ENCODE measurements around the gene PIEZO2. TPM values are rescaled to one million over a fixed set of nuclear protein-coding genes. Genes with fewer than 3 reads are reported as not detected.
"Not testable (repeated sequence)": the region's sequence is repeated elsewhere in the genome, so short reads cannot be mapped to it uniquely, and the experiment has no call there.

The PIEZO2 gene
- total RNA-seq, 2 experiments from 2014 or later: not detected

DNA sequence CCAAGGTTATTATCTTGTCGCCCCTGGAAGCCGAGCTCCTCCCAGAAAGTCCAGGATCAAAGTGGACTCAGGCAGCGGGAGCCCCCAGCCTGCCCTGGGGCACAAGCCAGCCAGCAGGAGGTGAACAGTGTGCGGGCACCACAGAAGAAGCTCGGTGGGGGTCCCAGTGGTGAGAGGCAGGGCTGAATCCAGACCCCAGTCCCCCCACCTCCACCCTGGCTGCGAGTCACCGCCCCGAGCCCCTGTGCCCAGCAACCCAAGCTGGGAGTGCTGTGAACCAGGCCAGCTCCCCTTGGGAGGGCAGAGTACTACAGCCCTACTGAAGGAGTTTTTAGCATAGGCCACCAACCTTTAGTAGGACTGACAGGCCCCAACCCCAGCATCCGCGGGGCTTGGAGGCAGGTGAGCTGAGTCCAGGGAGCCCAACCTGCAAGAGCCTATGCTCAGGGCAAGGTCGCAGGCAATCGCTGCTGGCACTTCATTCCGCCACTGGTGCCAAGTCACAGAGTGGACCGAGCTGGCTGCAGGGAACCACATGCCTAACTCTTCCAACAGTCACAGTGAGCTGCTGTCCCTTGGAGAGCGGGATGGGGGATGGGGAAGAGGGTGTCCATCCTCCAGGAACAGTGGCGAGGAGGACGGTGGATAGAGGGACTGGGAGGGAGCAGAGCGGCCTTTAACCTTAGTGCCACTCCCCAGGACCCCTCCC, 3.0 kb downstream of the PIEZO2 start:
- DNase-seq (no peak), ATAC-seq (no peak)
- no peaks in the 10 kb centered on the region for H3K36me3 Mint-ChIP-seq
- H3K27ac Mint-ChIP-seq: no peak overlapping the region
- no peak overlapping the region for H3K4me3 Mint-ChIP-seq
- CTCF ChIA-PET: no interaction called here
- peaks cover 37% of the 10 kb centered on the region for H3K27me3 Mint-ChIP-seq
- no peaks in the 10 kb centered on the region for H3K9me3 Mint-ChIP-seq (ENCODE audit: low read depth)
- no peaks in the 10 kb centered on the region for H3K4me1 Mint-ChIP-seq

DNA sequence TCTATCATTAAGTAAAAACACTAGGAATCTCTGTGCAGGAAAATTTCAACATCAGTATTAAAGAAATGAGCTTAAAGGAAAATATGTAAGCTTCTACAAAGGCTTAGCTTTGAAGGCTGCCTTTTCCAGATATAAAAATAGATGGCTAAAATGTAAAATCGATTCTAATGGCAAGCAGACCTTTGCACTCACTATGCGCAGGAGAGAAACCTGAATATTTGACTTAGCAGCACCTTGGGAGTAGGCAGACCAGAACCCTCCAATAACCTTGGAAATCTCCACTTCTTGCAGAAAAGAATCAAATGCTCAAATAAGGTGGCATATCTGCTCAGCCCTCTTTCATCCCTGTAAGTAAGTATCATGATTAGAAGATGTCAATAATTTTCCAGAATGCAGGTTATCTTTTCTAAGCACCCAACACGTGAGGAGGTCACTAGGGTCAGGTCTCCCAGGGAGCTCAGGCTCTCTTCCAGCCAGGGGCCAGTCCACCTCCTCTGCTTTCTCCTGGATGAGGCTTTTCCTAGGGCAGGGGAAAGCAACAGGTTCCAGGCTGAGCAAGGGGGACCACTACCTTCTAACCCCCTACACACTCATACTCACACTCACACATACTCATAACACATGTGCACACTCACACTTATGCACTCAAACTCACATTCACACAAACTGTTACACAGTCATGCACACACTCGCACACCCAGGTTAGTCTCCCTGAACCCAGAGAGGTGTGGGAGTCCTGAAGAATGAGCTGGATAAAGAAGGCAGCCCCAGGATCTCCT, 3.8 kb downstream of the PIEZO2 start:
- CTCF ChIA-PET: no interaction called here
- no peak for DNase-seq
- no peak for ATAC-seq
- Mint-ChIP-seq H3K4me1 (no peaks in the 10 kb centered on the region), H3K27me3 (peaks cover 29% of the 10 kb centered on the region), H3K27ac (no peak overlapping the region), H3K36me3 (no peaks in the 10 kb centered on the region), H3K9me3 (ENCODE audit: low read depth) (no peaks in the 10 kb centered on the region), H3K4me3 (no peak overlapping the region)

DNA sequence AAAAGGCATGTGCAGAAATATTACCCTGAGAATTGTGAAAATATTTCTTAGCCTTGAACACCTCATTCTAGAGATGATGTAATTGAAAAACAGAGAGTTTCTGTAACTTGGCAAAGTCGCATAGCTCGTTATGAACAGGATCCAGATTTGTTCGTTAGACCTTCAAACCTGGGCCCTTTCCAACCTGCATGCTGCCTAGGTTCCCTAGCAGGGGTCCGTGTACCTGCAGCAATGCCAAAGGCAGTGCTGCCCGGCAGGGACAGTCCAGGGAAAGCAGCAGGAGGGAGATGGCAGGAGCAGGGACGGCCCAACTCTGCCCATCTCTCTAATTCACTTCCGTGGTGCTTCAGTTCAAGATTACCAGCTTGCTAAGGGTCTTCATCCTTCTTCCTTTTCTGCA, 12.0 kb downstream of the PIEZO2 start:
- Mint-ChIP-seq H3K4me3 (no peak overlapping the region), H3K4me1 (no peaks in the 10 kb centered on the region), H3K9me3 (ENCODE audit: low read depth) (no peaks in the 10 kb centered on the region), H3K27ac (no peak overlapping the region), H3K27me3 (no peaks in the 10 kb centered on the region), H3K36me3 (no peaks in the 10 kb centered on the region)
- CTCF ChIA-PET: no interaction called here
- DNase-seq: no peak
- ATAC-seq: no peak

DNA sequence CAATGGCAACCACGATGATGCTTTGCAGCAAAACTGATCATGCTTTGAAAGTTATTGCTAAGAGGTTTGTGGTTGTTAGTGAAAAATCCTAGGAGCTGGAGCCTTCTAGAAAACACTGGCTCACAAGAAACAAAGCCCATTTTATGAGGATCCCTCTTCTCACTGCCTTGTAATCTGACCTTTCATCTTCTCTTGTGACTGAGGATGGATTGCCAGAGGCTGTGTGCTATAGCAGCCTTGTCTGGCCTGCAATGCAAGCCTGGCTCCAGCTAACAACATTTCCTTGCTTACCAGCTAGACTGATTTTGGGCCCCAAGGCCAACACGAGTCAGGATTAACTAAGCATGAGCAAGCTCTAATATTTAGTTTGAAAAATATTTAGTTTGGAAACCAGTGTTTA, 13.1 kb downstream of the PIEZO2 start:
- H3K4me1 Mint-ChIP-seq: no peaks in the 10 kb centered on the region
- H3K36me3 Mint-ChIP-seq: no peaks in the 10 kb centered on the region
- no peaks in the 10 kb centered on the region for H3K27me3 Mint-ChIP-seq
- no peaks in the 10 kb centered on the region for H3K9me3 Mint-ChIP-seq (ENCODE audit: low read depth)
- no peak overlapping the region for H3K27ac Mint-ChIP-seq
- DNase-seq (no peak), ATAC-seq (no peak)
- CTCF ChIA-PET: no interaction called here
- H3K4me3 Mint-ChIP-seq: no peak overlapping the region

DNA sequence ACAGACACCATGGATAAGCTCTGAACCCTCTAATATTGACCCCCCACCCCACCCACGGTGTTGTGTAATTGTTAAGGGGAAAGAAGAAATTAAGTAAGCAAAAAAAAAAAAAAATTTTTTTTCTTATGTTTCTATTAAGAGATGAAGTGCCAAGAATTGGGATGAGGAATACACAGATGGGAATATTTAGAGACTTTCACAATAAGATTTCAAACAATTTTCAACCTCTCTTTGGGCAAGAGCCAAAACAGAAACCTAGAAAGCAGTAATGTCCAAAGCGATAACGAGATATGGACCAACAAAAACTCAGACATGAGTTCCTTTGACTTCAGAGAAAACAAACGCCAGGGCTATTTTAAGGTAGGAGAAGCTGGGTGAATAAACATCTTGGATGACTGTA, 14.4 kb downstream of the PIEZO2 start:
- CTCF ChIA-PET: no interaction called here
- no peaks in the 10 kb centered on the region for H3K4me1 Mint-ChIP-seq
- no peak overlapping the region for H3K4me3 Mint-ChIP-seq
- H3K36me3 Mint-ChIP-seq: no peaks in the 10 kb centered on the region
- H3K27me3 Mint-ChIP-seq: no peaks in the 10 kb centered on the region
- peaks cover 1% of the 10 kb centered on the region for H3K9me3 Mint-ChIP-seq (ENCODE audit: low read depth)
- DNase-seq: no peak
- ATAC-seq: no peak
- H3K27ac Mint-ChIP-seq: no peak overlapping the region

DNA sequence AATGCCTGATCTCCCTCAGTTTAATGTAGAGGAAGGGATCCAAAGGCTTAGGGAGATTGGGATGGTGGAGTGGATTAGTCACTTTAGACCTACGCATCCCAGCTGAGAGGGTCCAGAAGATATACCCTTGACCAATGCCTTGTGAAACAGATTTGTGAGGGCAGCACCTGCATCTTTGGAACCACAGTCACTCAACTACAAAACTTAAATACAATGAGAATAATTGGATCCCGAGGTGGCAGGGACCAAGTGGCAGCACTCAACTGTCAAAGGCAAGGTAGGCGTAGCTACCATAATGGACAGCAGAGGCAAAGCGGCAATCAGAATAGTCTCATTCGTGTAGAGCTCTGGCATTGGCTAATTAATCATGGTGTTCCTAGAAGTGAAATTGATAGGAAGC, 20.3 kb downstream of the PIEZO2 start:
- H3K4me1 Mint-ChIP-seq; H3K27ac Mint-ChIP-seq; CTCF ChIA-PET; H3K27me3 Mint-ChIP-seq; H3K4me3 Mint-ChIP-seq; H3K9me3 Mint-ChIP-seq (ENCODE audit: low read depth); DNase-seq; ATAC-seq; H3K36me3 Mint-ChIP-seq: not testable (repeated sequence)

DNA sequence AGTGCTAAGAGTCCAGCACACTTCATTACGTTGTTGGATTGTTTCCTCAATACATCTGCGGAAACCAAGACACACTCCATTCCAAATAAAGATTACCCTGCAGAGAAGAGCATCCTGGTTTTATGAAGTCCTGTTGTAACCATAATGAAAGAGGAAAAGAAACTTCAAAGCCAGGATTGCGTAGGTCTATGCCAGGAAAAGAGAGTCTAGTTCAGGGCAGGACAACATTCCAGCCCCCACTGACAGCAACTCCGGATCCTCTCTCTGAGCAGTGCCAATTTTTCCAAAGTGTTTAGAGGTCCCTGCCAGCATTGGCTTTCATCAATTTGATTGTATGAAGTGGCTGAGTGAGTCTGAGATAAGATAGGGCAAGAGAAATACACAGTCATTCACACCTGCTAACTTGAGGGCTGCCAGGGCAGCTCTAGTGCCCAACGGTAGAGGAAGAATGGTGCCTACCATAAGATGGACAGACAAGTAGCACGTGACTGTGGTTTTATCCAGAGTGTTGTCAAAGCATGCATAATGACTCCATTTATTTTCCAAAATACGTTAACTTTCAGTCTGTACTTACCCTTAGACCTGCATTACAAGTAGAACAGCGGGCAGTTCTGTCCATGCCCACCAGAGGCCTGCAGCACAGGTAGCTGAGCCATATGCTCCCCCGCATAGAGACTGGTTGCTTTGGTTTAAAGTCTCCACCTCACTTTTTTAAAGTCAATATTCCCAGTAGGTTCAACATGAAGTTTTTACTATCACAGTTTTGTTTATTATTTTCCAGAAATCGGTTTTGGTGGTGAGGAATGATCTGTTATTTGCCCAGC, 23.7 kb downstream of the PIEZO2 start:
- H3K36me3 Mint-ChIP-seq: no peaks in the 10 kb centered on the region

DNA sequence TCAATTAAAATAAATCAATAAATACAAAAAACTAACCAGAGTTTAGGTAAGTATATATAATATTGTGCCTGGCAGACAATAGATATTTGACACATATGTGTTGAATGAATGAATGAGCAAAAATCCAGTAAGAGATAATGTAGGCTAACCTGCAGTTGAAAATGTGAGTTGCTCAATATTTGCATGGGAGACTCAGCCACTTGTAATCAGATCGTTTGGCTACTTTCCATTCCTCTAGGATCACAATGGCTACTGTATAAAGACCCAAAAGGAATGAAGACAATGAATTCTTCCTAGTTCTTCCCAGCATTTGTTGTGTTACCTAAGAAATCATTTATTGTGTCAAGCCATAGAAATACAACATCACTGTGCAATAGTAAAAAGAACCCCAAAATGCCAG, 25.3 kb downstream of the PIEZO2 start:
- DNase-seq (no peak), ATAC-seq (no peak)
- H3K36me3 Mint-ChIP-seq: no peaks in the 10 kb centered on the region
- peaks cover 6% of the 10 kb centered on the region for H3K9me3 Mint-ChIP-seq (ENCODE audit: low read depth)
- no peak overlapping the region for H3K4me3 Mint-ChIP-seq
- H3K27me3 Mint-ChIP-seq: no peaks in the 10 kb centered on the region
- H3K27ac Mint-ChIP-seq: no peak overlapping the region
- no peaks in the 10 kb centered on the region for H3K4me1 Mint-ChIP-seq
- CTCF ChIA-PET: no interaction called here

More for the DNA sequence above, 23.7 kb downstream of the PIEZO2 start:
- DNase-seq (no peak), ATAC-seq (no peak)
- Mint-ChIP-seq H3K4me1 (no peaks in the 10 kb centered on the region), H3K27me3 (no peaks in the 10 kb centered on the region), H3K4me3 (no peak overlapping the region), H3K27ac (no peak overlapping the region), H3K9me3 (ENCODE audit: low read depth) (peaks cover 8% of the 10 kb centered on the region)
- CTCF ChIA-PET: no interaction called here

DNA sequence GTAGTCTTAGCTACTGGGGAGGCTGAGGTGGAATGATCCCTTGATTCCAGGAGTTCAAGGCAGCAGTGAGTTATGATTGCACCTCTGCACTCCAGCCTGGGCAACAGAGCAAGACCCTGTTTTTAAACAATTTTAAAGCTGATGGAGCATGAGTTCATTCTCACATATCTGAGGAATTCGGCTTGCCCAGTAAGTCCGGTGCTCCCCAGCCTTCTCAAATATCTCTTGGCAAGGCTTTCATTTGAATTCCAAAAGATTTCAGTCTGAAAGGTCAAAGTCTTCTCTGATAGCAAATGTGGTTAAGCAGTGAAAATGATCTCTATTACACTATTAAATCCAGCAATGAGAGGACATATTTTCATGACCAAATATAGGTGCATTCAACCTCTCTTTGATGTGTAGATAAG, 27.9 kb downstream of the PIEZO2 start:
- Mint-ChIP-seq H3K9me3 (ENCODE audit: low read depth) (no peaks in the 10 kb centered on the region), H3K36me3 (no peaks in the 10 kb centered on the region), H3K4me3 (no peak overlapping the region), H3K27ac (no peak overlapping the region), H3K4me1 (no peaks in the 10 kb centered on the region), H3K27me3 (no peaks in the 10 kb centered on the region)
- CTCF ChIA-PET: no interaction called here
- ATAC-seq (no peak), DNase-seq (no peak)

DNA sequence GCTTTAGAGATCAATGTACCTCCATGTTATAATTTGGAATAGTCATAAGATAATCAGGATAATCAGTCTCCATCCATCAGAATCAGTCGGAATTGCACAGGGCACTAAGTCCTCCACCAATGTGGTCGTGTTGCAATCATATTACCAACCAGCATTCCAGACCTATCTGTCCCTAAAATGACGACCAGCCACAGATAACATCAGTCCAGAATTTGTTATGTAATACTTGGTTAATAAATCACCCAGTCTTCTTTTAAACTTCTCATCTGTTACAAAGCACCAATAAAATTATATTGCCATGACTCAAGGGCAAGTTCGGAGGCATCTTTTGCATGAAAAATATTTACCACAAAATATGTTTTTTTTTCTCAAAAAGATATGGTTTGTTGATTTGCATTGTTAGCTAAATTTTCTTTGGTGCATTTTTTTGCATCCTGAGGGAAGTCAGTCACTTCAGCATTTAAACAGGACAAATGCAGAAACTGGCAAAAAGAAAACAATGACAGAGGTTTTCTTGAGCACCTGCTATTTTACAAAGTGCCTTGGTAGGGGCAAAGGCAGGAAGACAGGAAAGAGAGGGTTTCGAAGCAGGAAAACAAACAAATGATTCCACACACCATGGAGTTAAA, 29.3 kb downstream of the PIEZO2 start:
- no peak overlapping the region for H3K4me3 Mint-ChIP-seq
- no peaks in the 10 kb centered on the region for H3K9me3 Mint-ChIP-seq (ENCODE audit: low read depth)
- no peaks in the 10 kb centered on the region for H3K36me3 Mint-ChIP-seq
- ATAC-seq: no peak
- H3K27me3 Mint-ChIP-seq: no peaks in the 10 kb centered on the region
- no peak for DNase-seq
- CTCF ChIA-PET: no interaction called here
- H3K4me1 Mint-ChIP-seq: no peaks in the 10 kb centered on the region
- H3K27ac Mint-ChIP-seq: no peak overlapping the region

DNA sequence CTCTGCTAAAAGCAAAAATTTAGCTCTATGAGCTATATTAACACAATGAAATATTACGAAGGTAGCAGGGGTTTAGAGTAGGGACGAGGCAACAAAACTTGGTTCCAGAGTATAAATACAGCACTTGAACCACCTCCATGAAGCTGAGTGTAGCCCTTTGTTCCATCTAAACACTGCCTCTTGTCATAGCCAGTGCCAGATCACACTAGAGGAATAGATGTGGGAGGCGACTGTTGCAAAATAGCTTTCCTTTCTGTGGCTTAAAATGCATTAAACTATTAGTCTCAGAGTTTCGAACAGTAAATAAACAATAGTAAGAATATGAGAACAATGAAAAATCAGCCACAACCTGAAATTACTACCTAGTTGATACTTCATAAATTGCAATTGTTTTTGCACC, 29.8 kb downstream of the PIEZO2 start:
- Mint-ChIP-seq H3K4me1 (no peaks in the 10 kb centered on the region), H3K36me3 (no peaks in the 10 kb centered on the region), H3K4me3 (no peak overlapping the region), H3K27me3 (no peaks in the 10 kb centered on the region), H3K27ac (no peak overlapping the region), H3K9me3 (ENCODE audit: low read depth) (no peaks in the 10 kb centered on the region)
- CTCF ChIA-PET: interaction anchor here (0.7 kb wide), 1 partner anchor 466 kb away, joined by 4 read pairs; no protein-coding TSS in a partner anchor
- ATAC-seq (no peak), DNase-seq (no peak)

DNA sequence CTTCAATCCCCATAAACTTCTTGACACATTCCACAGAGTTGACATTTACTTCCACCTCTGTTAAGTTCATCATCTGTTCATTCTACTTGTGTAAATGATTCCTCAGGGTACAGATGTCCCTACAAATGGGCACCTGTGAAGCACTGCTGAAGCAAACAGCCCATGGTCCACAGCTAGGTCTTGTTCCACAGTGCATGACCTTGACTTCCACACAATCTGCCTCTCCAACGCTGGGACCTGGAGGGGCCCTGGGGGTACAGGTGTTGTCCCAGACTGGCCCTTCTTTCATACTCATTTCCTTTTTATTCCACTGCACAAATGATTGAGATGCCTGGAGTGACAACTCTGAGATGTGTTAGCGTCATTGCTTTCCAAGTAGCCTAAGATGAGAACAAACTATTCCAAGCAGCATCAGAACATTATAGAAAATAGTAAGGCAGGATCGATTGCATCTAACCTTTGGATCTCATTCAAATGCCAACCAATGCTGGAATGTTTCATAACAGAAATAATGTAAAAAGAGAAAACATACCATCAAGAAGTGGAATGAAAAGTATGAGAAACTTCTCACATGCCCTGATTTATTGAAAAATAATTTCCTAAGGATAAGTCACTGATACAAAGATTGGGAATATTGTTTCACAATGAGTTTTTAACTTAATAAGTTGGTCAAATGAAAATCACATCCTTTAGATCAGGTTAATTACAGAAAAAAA, 31.2 kb downstream of the PIEZO2 start:
- Mint-ChIP-seq H3K9me3 (ENCODE audit: low read depth) (no peaks in the 10 kb centered on the region), H3K36me3 (no peaks in the 10 kb centered on the region), H3K27me3 (no peaks in the 10 kb centered on the region), H3K4me3 (no peak overlapping the region), H3K4me1 (no peaks in the 10 kb centered on the region), H3K27ac (no peak overlapping the region)
- DNase-seq: no peak
- no peak for ATAC-seq
- CTCF ChIA-PET: no interaction called here

DNA sequence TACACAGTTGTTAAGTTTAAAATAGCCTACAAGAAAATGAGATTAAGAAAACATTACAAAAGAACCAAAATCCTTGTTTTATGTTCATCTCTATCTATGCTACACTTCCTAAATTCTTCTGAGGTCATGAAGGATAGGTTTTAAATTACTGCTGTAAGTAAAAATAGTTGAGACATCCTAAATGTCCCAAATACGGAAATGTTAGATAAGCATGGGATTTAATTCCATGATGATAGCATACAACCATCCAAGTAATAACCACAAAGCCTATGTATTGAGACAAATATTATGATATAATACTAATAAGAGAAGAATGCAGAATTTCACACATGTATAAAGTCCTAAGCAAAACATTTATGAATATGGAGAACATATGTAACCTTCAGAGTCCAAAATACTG, 34.1 kb downstream of the PIEZO2 start:
- no peaks in the 10 kb centered on the region for H3K27me3 Mint-ChIP-seq
- DNase-seq (no peak), ATAC-seq (no peak)
- H3K4me3 Mint-ChIP-seq: no peak overlapping the region
- H3K27ac Mint-ChIP-seq: no peak overlapping the region
- no peaks in the 10 kb centered on the region for H3K9me3 Mint-ChIP-seq (ENCODE audit: low read depth)
- no peaks in the 10 kb centered on the region for H3K4me1 Mint-ChIP-seq
- H3K36me3 Mint-ChIP-seq: no peaks in the 10 kb centered on the region
- CTCF ChIA-PET: no interaction called here
